ENCODE results near the gene OR4X2. TPM values are rescaled to one million over a fixed set of nuclear protein-coding genes. Genes with fewer than 3 reads are reported as not detected.

The OR4X2 gene
- total and polyA plus RNA-seq, 2 of the 4 experiments (the other 2 are of a cell fraction), result not detected

GRCh38 chr11:48248902-48249301, 4.0 kb downstream of the OR4X2 start:
- H4K8ac ChIP-seq (ENCODE audit: low read depth in 2 of 2, low read length in 2 of 2), result no peak overlapping the region
- no peak overlapping the region for H2AFZ ChIP-seq (replicated peaks; ENCODE audit: low read length, poor library complexity)
- H2BK15ac ChIP-seq (ENCODE audit: low read depth, low read length), result no peak overlapping the region
- H3K18ac ChIP-seq (ENCODE audit: low read depth, low read length), result no peak overlapping the region
- H3K27ac ChIP-seq (ENCODE audit: insufficient read depth, low read length), result no peak overlapping the region
- intact Hi-C loops (cut with micrococcal nuclease), result no loop called here
- no peaks in the 10 kb centered on the region for H3K79me1 ChIP-seq (ENCODE audit: low read depth in 1 of 2, low read length in 2 of 2)
- no peak for TF ChIP-seq MAZ (IDR thresholded peaks at IDR 0.05; ENCODE audit: borderline replicate concordance, low read depth, low read length)
- no peak for TF ChIP-seq NFE2L2 (IDR thresholded peaks at IDR 0.05; ENCODE audit: low read depth, low read length)
- no peak for TF ChIP-seq FOS (IDR thresholded peaks at IDR 0.05; ENCODE audit: low read depth, low read length)
- no peak for TF ChIP-seq CEBPB (IDR thresholded peaks at IDR 0.05; ENCODE audit: low read depth, low read length)
- TF ChIP-seq CHD1 (IDR thresholded peaks at IDR 0.05; ENCODE audit: low read depth, low read length), result no peak
- TF ChIP-seq, protein P1, sequence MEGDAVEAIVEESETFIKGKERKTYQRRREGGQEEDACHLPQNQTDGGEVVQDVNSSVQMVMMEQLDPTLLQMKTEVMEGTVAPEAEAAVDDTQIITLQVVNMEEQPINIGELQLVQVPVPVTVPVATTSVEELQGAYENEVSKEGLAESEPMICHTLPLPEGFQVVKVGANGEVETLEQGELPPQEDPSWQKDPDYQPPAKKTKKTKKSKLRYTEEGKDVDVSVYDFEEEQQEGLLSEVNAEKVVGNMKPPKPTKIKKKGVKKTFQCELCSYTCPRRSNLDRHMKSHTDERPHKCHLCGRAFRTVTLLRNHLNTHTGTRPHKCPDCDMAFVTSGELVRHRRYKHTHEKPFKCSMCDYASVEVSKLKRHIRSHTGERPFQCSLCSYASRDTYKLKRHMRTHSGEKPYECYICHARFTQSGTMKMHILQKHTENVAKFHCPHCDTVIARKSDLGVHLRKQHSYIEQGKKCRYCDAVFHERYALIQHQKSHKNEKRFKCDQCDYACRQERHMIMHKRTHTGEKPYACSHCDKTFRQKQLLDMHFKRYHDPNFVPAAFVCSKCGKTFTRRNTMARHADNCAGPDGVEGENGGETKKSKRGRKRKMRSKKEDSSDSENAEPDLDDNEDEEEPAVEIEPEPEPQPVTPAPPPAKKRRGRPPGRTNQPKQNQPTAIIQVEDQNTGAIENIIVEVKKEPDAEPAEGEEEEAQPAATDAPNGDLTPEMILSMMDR (conservative IDR thresholded peaks at IDR 0.05; ENCODE audit: low read depth, low read length), result no peak
- TF ChIP-seq MAFK (IDR thresholded peaks at IDR 0.05; ENCODE audit: low read depth, low read length), result no peak
- TF ChIP-seq SMC3 (IDR thresholded peaks at IDR 0.05; ENCODE audit: low read depth, low read length), result no peak
- BruUV-seq (replicated peaks), result no TSS peak
- no peaks in the 10 kb centered on the region for H3K9me1 ChIP-seq (ENCODE audit: insufficient read depth, low read length)
- in situ Hi-C loops (cut with MboI; ENCODE audit: low sequenced_read_pairs), result no loop called here
- no peaks in the 10 kb centered on the region for H3K4me1 ChIP-seq (ENCODE audit: control insufficient read depth, insufficient read depth, low read length)
- H3K14ac ChIP-seq (replicated peaks; ENCODE audit: low read depth, low read length), result no peak overlapping the region
- H2BK120ac ChIP-seq (ENCODE audit: low read depth, low read length), result no peak overlapping the region
- ATAC-seq (ENCODE audit: low read depth) (no peak), DNase-seq (no peak)
- H3K56ac ChIP-seq (ENCODE audit: extremely low read depth, insufficient read depth, low read length), result no peak overlapping the region
- H2BK20ac ChIP-seq (ENCODE audit: low read depth, low read length), result no peak overlapping the region
- no peaks in the 10 kb centered on the region for H4K20me1 ChIP-seq (ENCODE audit: insufficient read depth, low read length)
- H2AK9ac ChIP-seq (replicated peaks; ENCODE audit: low read depth, low read length, poor library complexity), result no peak overlapping the region
- no peak overlapping the region for H3K9ac ChIP-seq (ENCODE audit: low read depth, low read length)
- no peaks in the 10 kb centered on the region for H3K27me3 ChIP-seq (ENCODE audit: control insufficient read depth, insufficient read depth, low read length)
- H3K36me3 ChIP-seq (ENCODE audit: control insufficient read depth, insufficient read depth, low read length), result no peaks in the 10 kb centered on the region
- H3K4me2 ChIP-seq (ENCODE audit: low read depth, low read length), result no peak overlapping the region
- CTCF ChIA-PET, result no interaction called here
- H2AK5ac ChIP-seq (ENCODE audit: low read depth, low read length), result no peak overlapping the region
- H3K9me3 ChIP-seq (ENCODE audit: control insufficient read depth, insufficient read depth, low read length), result 0 out of 2 replicates have a peak, but pooled peaks cover 2% of the 10 kb centered on the region
- no peak overlapping the region for H4K5ac ChIP-seq (ENCODE audit: low read depth, low read length)
- no peak overlapping the region for H3K4me3 ChIP-seq (ENCODE audit: insufficient read depth, low read depth, low read length)
- H3K4ac ChIP-seq (ENCODE audit: low read depth, low read length), result no peak overlapping the region
- H3K23ac ChIP-seq (ENCODE audit: low read depth, low read length), result no peak overlapping the region
- no CpG with 5 or more reads among the region's 1 CpG for WGBS, 2 experiments (ENCODE audit: extremely low coverage in 2 of 2, insufficient read length in 1 of 2)
- dilution Hi-C loops (cut with HindIII; ENCODE audit: low sequenced_read_pairs, unreplicated experiment), result no loop called here
- POLR2A ChIA-PET (ENCODE audit: unreplicated experiment), result no interaction called here
- no peak overlapping the region for H2BK5ac ChIP-seq (ENCODE audit: low read depth, low read length, poor library complexity, severe bottlenecking)
- H4K91ac ChIP-seq (ENCODE audit: insufficient read depth, low read depth, low read length), result no peak overlapping the region

Data from IMR-90 (cell line).